ENCODE results near the gene LYST.

LYST gene

GRCh38 chr1:235710687-235711086 is 156.0 kb downstream of the LYST start:
- Histone ChIP-seq H3K36me3 (ENCODE audit: insufficient read depth, low read length) (no peaks in the 10 kb centered on the region), H3K9ac (ENCODE audit: low read depth, low read length) (no peak overlapping the region), H3K27me3 (ENCODE audit: insufficient read depth, low read length) (no peaks in the 10 kb centered on the region), H3K27ac (ENCODE audit: low read depth, low read length) (no peak overlapping the region), H3K9me3 (ENCODE audit: insufficient read depth, low read depth, low read length) (no peaks in the 10 kb centered on the region), H3K4me3 (ENCODE audit: low read length) (no peak overlapping the region), H3K4me1 (ENCODE audit: insufficient read depth, low read length) (peaks cover 19% of the 10 kb centered on the region)
- 89% methylated on average over 3 of the region's 3 CpGs for WGBS

- H3K27ac ChIP-seq (ENCODE audit: low read depth, low read length) = no peak overlapping the region
- H3K36me3 ChIP-seq (ENCODE audit: insufficient read depth, low read length) = no peaks in the 10 kb centered on the region
- WGBS = 93% methylated on average over 8 of the region's 11 CpGs
- H3K9ac ChIP-seq (ENCODE audit: low read depth, low read length) = no peak overlapping the region
- peaks cover 19% of the 10 kb centered on the region for H3K4me1 ChIP-seq (ENCODE audit: insufficient read depth, low read length)
- H3K9me3 ChIP-seq (ENCODE audit: insufficient read depth, low read depth, low read length) = no peaks in the 10 kb centered on the region
- no peaks in the 10 kb centered on the region for H3K27me3 ChIP-seq (ENCODE audit: insufficient read depth, low read length)
- no peak overlapping the region for H3K4me3 ChIP-seq (ENCODE audit: low read length)
Measured at GRCh38 chr1:235709018-235709417, 157.7 kb downstream of the LYST start.

- H3K36me3 ChIP-seq (ENCODE audit: insufficient read depth, low read length) = no peaks in the 10 kb centered on the region
- no peak overlapping the region for H3K9ac ChIP-seq (ENCODE audit: low read depth, low read length)
- 90% methylated on average over 4 of the region's 4 CpGs for WGBS
Measured at GRCh38 chr1:235708390-235708962, 158.2 kb downstream of the LYST start.

GRCh38 chr1:235703506-235703905 is 163.2 kb downstream of the LYST start:
- Histone ChIP-seq H3K27me3 (ENCODE audit: insufficient read depth, low read length) (no peaks in the 10 kb centered on the region), H3K4me3 (ENCODE audit: low read length) (no peak overlapping the region), H3K4me1 (ENCODE audit: insufficient read depth, low read length) (peaks cover 14% of the 10 kb centered on the region), H3K9me3 (ENCODE audit: insufficient read depth, low read depth, low read length) (no peaks in the 10 kb centered on the region), H3K27ac (ENCODE audit: low read depth, low read length) (no peak overlapping the region), H3K9ac (ENCODE audit: low read depth, low read length) (no peak overlapping the region), H3K36me3 (ENCODE audit: insufficient read depth, low read length) (no peaks in the 10 kb centered on the region)
- 99% methylated on average over 2 of the region's 2 CpGs for WGBS

More at GRCh38 chr1:235708390-235708962, 158.2 kb downstream of the LYST start:
- no peaks in the 10 kb centered on the region for H3K9me3 ChIP-seq (ENCODE audit: insufficient read depth, low read depth, low read length)
- H3K4me3 ChIP-seq (ENCODE audit: low read length) = no peak overlapping the region
- H3K27ac ChIP-seq (ENCODE audit: low read depth, low read length) = no peak overlapping the region
- no peaks in the 10 kb centered on the region for H3K27me3 ChIP-seq (ENCODE audit: insufficient read depth, low read length)
- peaks cover 19% of the 10 kb centered on the region for H3K4me1 ChIP-seq (ENCODE audit: insufficient read depth, low read length)

- no peak overlapping the region for H3K9ac ChIP-seq (ENCODE audit: low read depth, low read length)
- H3K9me3 ChIP-seq (ENCODE audit: insufficient read depth, low read depth, low read length) = no peaks in the 10 kb centered on the region
- H3K36me3 ChIP-seq (ENCODE audit: insufficient read depth, low read length) = no peaks in the 10 kb centered on the region
- no peak overlapping the region for H3K4me3 ChIP-seq (ENCODE audit: low read length)
- no peaks in the 10 kb centered on the region for H3K27me3 ChIP-seq (ENCODE audit: insufficient read depth, low read length)
- 90% methylated on average over 9 of the region's 9 CpGs for WGBS
- H3K4me1 ChIP-seq (ENCODE audit: insufficient read depth, low read length) = peaks cover 10% of the 10 kb centered on the region
- no peak overlapping the region for H3K27ac ChIP-seq (ENCODE audit: low read depth, low read length)
Measured at GRCh38 chr1:235702412-235702811, 164.3 kb downstream of the LYST start.

GRCh38 chr1:235697508-235697907 is 169.2 kb downstream of the LYST start:
- Histone ChIP-seq H3K27ac (ENCODE audit: low read depth, low read length) (no peak overlapping the region), H3K4me3 (ENCODE audit: low read length) (no peak overlapping the region), H3K36me3 (ENCODE audit: insufficient read depth, low read length) (no peaks in the 10 kb centered on the region), H3K9me3 (ENCODE audit: insufficient read depth, low read depth, low read length) (no peaks in the 10 kb centered on the region), H3K9ac (ENCODE audit: low read depth, low read length) (no peak overlapping the region), H3K4me1 (ENCODE audit: insufficient read depth, low read length) (no peaks in the 10 kb centered on the region), H3K27me3 (ENCODE audit: insufficient read depth, low read length) (no peaks in the 10 kb centered on the region)
- WGBS = 96% methylated on average over 2 of the region's 2 CpGs

DNA sequence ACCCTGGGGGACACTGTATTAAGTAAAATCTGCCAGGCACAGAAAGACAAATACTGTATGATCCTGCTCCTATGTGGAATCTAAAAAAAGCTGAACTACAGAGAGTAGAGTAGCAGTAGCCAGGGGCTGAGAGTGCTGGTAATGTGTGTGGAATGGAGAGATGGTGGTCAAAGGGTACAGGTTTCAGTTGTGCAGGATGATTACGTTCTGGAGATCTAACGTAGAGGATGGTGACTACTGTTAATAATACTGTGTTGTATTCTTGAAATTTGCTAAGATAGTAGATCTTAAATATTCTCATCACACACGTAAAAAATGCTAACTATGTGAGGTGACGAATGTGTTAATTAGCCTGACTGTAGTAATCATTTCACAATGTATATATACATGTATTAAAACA is 177.3 kb downstream of the LYST start:
- H3K27me3 ChIP-seq (ENCODE audit: insufficient read depth, low read length) = no peaks in the 10 kb centered on the region
- no peak overlapping the region for H3K4me3 ChIP-seq (ENCODE audit: low read length)
- H3K9me3 ChIP-seq (ENCODE audit: insufficient read depth, low read depth, low read length) = no peaks in the 10 kb centered on the region
- H3K36me3 ChIP-seq (ENCODE audit: insufficient read depth, low read length) = no peaks in the 10 kb centered on the region
- no peak overlapping the region for H3K27ac ChIP-seq (ENCODE audit: low read depth, low read length)
- H3K9ac ChIP-seq (ENCODE audit: low read depth, low read length) = no peak overlapping the region
- WGBS = 100% methylated on average over 2 of the region's 4 CpGs
- H3K4me1 ChIP-seq (ENCODE audit: insufficient read depth, low read length) = no peaks in the 10 kb centered on the region

DNA sequence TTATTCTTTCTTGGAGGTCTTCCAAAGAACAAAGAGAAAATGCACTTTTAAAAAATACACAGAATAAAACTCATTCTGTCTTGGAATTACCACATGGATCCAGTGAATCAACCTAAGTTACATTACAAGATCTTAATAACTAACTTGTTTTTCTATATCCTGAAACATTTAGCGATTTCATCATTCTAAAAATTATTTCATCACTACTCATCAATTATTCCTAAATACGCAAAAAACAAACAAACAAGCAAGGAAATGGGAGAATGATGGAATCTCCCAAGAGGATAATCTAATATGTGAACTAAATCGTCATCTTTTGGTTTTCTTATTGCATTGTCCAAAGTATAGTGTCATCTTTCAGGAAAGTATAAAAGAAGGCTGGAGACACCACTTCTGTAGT is 178.6 kb downstream of the LYST start:
- Histone ChIP-seq H3K27ac (ENCODE audit: low read depth, low read length) (no peak overlapping the region), H3K36me3 (ENCODE audit: insufficient read depth, low read length) (no peaks in the 10 kb centered on the region)
- WGBS = 100% methylated on average over 3 of the region's 3 CpGs

DNA sequence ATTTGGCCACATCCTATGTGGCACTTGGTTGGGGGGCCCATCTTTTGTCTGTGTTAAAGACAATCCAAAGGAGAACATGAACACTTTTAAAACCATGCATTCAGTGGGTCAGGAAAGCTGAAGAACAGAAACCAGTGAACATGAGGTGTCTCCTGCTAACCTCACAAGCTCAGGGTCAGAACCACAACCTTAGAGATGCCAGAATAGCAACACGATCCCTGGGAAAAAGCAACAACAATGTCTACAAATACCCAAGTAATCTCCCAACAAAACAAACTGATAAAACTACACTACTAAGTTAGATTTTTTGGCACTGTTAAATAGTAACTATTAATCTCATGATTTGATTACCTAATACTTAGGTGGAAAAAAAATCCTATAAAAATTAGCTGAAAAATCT is 183.1 kb downstream of the LYST start:
- Histone ChIP-seq H3K4me1 (ENCODE audit: insufficient read depth, low read length) (no peaks in the 10 kb centered on the region), H3K27me3 (ENCODE audit: insufficient read depth, low read length) (no peaks in the 10 kb centered on the region), H3K9ac (ENCODE audit: low read depth, low read length) (no peak overlapping the region), H3K36me3 (ENCODE audit: insufficient read depth, low read length) (no peaks in the 10 kb centered on the region), H3K27ac (ENCODE audit: low read depth, low read length) (no peak overlapping the region), H3K4me3 (ENCODE audit: low read length) (no peak overlapping the region), H3K9me3 (ENCODE audit: insufficient read depth, low read depth, low read length) (no peaks in the 10 kb centered on the region)
- 86% methylated on average over 1 of the region's 1 CpG for WGBS

More for the DNA sequence above, 178.6 kb downstream of the LYST start:
- Histone ChIP-seq H3K27me3 (ENCODE audit: insufficient read depth, low read length) (no peaks in the 10 kb centered on the region), H3K4me1 (ENCODE audit: insufficient read depth, low read length) (no peaks in the 10 kb centered on the region), H3K4me3 (ENCODE audit: low read length) (no peak overlapping the region), H3K9me3 (ENCODE audit: insufficient read depth, low read depth, low read length) (no peaks in the 10 kb centered on the region), H3K9ac (ENCODE audit: low read depth, low read length) (no peak overlapping the region)

GRCh38 chr1:235682216-235682615 is 184.5 kb downstream of the LYST start:
- Histone ChIP-seq H3K9me3 (ENCODE audit: insufficient read depth, low read depth, low read length) (no peaks in the 10 kb centered on the region), H3K4me3 (ENCODE audit: low read length) (no peak overlapping the region), H3K9ac (ENCODE audit: low read depth, low read length) (no peak overlapping the region), H3K4me1 (ENCODE audit: insufficient read depth, low read length) (no peaks in the 10 kb centered on the region), H3K36me3 (ENCODE audit: insufficient read depth, low read length) (no peaks in the 10 kb centered on the region), H3K27me3 (ENCODE audit: insufficient read depth, low read length) (no peaks in the 10 kb centered on the region), H3K27ac (ENCODE audit: low read depth, low read length) (no peak overlapping the region)
- WGBS = 86% methylated on average over 3 of the region's 3 CpGs

- Histone ChIP-seq H3K27me3 (ENCODE audit: insufficient read depth, low read length) (no peaks in the 10 kb centered on the region), H3K4me3 (ENCODE audit: low read length) (no peak overlapping the region), H3K9ac (ENCODE audit: low read depth, low read length) (no peak overlapping the region), H3K9me3 (ENCODE audit: insufficient read depth, low read depth, low read length) (peaks cover 17% of the 10 kb centered on the region), H3K4me1 (ENCODE audit: insufficient read depth, low read length) (no peaks in the 10 kb centered on the region), H3K36me3 (ENCODE audit: insufficient read depth, low read length) (no peaks in the 10 kb centered on the region), H3K27ac (ENCODE audit: low read depth, low read length) (no peak overlapping the region)
- WGBS = 80% methylated on average over 3 of the region's 3 CpGs
Measured at GRCh38 chr1:235679644-235680043, 187.1 kb downstream of the LYST start.

DNA sequence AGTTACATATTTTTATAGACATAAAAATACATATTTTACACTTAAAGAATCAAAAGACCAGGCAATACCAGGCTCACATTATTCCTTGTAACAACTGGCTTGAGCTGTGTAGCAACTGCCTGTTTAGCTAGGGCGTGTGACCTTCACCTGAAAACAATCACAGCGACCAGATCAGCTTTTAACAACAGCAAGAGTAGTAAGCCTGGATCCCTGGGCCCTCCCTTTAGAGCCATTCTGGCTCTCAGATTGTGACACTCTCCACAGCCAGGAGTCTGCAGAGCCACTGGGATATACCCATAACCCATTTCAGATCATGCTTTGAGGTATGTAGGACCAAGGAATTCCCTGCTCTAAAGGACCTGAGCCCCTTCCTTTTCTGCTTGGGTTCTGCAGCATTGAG is 187.7 kb downstream of the LYST start:
- WGBS = 96% methylated on average over 2 of the region's 2 CpGs

More for the DNA sequence above, 187.7 kb downstream of the LYST start:
- Histone ChIP-seq H3K9me3 (ENCODE audit: insufficient read depth, low read depth, low read length) (peaks cover 19% of the 10 kb centered on the region), H3K27ac (ENCODE audit: low read depth, low read length) (no peak overlapping the region), H3K4me3 (ENCODE audit: low read length) (no peak overlapping the region), H3K4me1 (ENCODE audit: insufficient read depth, low read length) (no peaks in the 10 kb centered on the region), H3K27me3 (ENCODE audit: insufficient read depth, low read length) (no peaks in the 10 kb centered on the region), H3K36me3 (ENCODE audit: insufficient read depth, low read length) (no peaks in the 10 kb centered on the region), H3K9ac (ENCODE audit: low read depth, low read length) (no peak overlapping the region)
